Gastroesophageal sphincter (tissue), 3 donors: Measurements from ENCODE around the gene NTSR1.

Source experiments
- POLR2A ChIP-seq, 2 donors: fragments of 450-650 bp; IDR thresholded peaks; one replicate each; pipeline ENCODE4 v1.6.1; 2017; ENCODE audit warnings: antibody characterized with exemption in 2 of 2, mild to moderate bottlenecking in 2 of 2, moderate library complexity in 1 of 2
- TF ChIP-seq, protein P1 (sequence below), 4 experiments: fragments of 200-600 bp in 2 of 4; fragments of 450-650 bp in 2 of 4; sonication (generic) in 1 of 4; IDR thresholded peaks; one replicate each; pipeline ENCODE4 v1.5.1; 2017 to 2019; ENCODE audit warnings: antibody characterized with exemption in 4 of 4, mild to moderate bottlenecking in 2 of 4, moderate library complexity in 2 of 4

DNA sequence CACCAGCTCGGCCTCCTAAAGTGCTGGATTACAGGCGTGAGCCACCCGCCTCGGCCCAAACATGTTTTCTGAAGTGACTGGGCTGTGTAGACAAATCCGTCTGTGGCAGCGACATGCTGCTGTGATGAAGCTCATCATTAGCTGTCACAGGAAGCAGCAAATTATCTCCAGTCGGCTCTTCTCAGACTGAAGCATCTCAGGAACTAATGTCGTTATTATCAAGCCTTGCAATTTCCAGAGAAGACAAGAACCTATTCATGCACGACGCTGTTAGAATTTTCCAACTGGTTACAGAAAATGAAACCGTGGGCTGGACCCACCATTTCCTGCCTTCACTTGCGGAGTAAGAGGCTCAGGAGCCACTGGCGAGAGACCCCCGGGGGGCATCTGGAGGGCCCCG, 17.1 kb upstream of the NTSR1 start:
- TF ChIP-seq, protein P1, sequence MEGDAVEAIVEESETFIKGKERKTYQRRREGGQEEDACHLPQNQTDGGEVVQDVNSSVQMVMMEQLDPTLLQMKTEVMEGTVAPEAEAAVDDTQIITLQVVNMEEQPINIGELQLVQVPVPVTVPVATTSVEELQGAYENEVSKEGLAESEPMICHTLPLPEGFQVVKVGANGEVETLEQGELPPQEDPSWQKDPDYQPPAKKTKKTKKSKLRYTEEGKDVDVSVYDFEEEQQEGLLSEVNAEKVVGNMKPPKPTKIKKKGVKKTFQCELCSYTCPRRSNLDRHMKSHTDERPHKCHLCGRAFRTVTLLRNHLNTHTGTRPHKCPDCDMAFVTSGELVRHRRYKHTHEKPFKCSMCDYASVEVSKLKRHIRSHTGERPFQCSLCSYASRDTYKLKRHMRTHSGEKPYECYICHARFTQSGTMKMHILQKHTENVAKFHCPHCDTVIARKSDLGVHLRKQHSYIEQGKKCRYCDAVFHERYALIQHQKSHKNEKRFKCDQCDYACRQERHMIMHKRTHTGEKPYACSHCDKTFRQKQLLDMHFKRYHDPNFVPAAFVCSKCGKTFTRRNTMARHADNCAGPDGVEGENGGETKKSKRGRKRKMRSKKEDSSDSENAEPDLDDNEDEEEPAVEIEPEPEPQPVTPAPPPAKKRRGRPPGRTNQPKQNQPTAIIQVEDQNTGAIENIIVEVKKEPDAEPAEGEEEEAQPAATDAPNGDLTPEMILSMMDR (IDR thresholded peaks at IDR 0.05): no peak
- no peak for TF ChIP-seq POLR2A (IDR thresholded peaks at IDR 0.05)
